ENCODE measurements around the gene TTC7B.

DNA sequence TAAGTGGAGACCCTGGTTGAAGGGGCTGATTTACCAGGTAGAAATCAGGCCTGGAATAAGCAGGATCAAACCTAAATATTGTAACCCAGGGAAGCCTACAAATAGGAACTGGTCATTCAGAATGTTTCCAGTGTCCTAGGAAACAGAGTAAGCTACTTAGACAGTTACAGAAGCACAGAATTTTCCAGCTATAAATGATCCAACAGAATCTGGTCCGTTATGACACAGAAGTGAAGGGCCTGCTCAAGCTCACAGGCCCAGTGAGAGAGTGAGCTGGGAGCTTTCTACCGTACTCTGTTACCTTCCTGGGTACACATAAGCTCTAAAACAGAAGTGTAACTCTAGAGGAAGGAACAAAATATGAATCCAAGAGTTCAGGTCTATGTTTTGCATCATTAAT is 119.1 kb downstream of the TTC7B start:
- TF ChIP-seq, protein P1, sequence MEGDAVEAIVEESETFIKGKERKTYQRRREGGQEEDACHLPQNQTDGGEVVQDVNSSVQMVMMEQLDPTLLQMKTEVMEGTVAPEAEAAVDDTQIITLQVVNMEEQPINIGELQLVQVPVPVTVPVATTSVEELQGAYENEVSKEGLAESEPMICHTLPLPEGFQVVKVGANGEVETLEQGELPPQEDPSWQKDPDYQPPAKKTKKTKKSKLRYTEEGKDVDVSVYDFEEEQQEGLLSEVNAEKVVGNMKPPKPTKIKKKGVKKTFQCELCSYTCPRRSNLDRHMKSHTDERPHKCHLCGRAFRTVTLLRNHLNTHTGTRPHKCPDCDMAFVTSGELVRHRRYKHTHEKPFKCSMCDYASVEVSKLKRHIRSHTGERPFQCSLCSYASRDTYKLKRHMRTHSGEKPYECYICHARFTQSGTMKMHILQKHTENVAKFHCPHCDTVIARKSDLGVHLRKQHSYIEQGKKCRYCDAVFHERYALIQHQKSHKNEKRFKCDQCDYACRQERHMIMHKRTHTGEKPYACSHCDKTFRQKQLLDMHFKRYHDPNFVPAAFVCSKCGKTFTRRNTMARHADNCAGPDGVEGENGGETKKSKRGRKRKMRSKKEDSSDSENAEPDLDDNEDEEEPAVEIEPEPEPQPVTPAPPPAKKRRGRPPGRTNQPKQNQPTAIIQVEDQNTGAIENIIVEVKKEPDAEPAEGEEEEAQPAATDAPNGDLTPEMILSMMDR (IDR thresholded peaks at IDR 0.05): no peak
- no peak for TF ChIP-seq POLR2A (IDR thresholded peaks at IDR 0.05)

Data from Peyer's patch (tissue), 4 donors.